NAMALWA (cell line): Measurements from ENCODE around the gene HMGN3.

Experiments used
- DNase-seq: peaks from one replicate; pipeline ENCODE4 v3.0.0-alpha.2; 2015; ENCODE audit warnings: low spot score

The HMGN3 gene

DNA sequence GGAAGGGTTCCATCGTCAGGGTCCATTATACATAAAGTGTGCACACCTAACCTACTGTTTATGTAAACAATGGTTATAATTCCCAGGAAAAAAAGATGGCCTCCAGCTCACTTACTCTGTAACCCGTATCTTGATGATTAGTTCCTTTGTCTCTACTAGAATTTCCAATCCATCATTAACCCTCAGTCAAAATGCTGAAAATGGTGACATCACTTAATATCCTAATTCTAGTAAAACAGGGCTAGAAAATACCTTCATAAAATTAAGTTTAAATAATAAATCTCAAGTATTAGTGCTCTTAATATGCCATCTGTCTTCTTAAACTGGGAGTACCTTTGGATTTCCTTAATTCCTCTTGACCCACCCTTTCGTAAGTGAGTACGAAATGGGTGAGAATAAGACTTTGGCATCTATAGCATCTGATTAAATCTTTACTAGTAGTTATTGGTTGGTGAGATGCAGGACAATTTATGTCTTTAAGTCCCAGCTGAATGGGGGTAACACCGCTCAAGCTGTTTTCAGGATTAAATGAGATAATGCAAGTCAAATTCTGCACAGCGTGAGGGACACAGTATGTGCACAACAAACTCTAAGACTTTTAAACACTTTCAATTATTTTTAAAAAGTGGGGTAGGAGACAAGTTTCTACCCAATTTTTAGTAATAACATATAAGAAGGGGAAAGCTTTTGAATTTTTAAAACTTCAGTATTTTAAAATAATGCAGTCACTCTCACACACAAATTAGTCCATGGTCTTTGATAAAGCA, 1.6 kb downstream of the HMGN3 start:
- DNase-seq = no peak

DNA sequence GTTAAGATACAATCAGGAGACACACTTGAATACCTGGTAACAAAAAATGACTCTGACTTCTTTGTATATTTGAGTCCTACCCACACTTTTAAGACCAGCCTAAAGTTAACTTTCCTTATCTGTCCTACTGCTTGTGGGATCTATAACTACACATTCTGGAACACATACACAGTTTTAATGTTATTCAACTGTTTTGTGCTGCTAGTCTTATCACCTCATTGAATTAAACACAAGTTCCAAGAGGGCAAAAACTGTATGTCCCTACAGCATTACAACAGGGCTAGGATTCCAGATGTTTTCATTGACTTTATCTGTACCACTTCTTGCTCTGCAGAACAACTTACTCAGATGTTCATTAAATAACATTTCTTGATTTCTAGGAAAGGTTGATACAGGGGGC, 2.8 kb downstream of the HMGN3 start:
- DNase-seq = peak; percentile 5

DNA sequence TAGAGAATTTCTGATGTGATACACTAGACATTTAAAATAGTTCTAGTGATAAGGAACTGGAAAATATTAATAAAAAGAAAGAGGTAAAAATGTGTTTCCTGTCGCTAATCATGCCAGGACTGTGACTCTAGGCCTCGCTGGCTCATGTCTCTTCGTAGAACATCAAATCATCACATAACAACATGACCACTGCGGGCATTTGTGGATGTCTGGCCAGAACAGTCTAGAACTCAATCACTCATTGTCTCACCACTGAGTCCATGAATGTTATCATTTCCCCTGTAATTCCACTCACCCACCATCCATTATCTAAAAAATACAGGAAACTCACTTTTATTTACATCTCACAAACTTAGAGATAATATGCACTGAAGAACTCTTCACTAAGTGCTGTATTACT, 3.4 kb downstream of the HMGN3 start:
- no peak for DNase-seq

DNA sequence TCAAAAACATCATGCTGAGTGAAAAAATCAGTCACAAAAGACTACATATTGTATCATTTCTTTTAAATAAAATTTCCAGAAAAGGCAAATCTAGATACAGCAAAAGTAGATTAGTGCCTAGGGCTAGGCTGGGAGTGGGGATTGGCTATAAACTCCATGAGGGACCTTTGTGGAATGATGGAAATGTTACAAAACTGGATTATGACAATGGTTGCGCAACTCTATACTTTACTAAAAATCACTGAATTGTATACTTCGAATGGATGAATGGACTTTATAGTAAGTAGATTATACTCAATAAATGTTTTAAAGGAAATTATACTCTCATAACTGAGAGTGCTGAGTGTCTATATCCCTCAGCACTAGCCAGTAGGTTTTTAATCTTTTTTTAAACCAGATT, 4.3 kb downstream of the HMGN3 start:
- DNase-seq = no peak

DNA sequence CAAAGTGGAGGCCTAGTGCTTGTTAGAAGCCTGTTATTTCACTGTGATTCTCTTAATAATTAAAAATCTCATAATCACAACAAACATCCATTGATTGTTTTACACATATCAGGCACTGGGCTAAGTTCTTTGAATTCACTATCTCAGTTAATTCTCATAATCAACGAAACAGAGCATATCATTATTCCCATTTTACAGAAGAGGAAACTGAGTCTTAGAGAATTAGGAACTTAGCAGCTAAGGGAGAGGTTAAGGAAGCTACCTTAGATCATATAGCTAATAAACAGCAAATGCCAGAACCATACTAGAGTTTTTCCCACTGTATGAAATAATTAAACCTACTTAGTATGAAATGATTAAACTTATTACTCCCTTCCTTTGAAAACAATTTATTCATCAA, 7.0 kb downstream of the HMGN3 start:
- DNase-seq = no peak

DNA sequence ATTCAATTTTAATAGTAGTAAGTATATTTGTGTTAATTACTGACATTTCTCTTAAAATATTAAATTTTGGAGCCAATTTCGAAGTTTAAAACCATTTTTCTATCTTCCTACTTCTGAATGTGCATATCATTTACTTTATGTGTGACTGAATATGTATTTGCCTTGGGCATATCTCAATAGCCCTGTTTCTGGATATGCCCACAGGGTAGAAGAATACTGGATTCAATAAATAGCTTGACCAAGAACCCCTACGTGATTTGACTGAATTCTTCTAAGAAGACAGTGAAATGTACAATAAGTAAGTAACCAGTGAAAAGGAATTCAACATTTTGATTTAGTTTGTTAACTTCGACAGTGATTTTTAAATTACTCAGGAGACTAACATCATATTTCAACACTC, 7.8 kb downstream of the HMGN3 start:
- DNase-seq = no peak

DNA sequence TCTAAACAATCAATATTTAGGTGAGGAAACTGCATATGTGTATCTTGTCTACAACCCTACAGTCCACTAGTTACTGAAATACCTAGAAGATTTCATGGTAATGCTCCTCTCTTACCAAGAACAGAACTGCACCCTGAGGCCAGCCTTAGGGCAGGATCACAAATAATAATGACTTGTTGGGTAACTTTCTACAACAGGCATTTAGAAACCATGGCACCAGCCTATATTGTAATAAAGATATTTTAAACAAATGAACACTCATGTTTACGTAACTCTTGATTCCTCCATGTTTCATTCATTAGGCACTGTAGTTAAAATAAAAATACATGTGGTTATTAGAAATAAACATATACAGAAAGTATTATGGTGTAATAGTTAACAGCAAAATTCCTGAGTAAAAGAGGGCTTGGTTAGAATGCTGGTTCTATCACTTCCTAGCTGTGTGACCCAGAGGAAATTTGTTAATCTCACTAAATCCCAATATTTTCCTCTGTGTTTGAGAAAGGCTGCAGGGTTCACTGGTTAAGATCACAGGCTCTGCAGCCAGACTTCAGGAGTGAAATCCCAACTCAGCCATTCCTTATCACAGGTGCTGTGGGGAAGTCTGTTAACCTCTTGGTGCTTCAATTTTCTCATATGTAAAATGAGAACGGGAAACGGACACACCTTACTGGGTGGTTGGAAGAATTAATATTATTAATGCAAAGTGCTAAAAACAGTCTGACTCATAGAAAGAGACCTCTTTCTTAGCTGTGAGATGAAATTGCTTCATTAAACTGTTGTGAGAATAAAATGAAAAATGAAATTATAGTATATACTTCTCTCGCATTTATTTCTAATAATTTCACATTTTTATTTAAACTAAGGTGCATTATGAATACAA, 8.5 kb downstream of the HMGN3 start:
- no peak for DNase-seq

DNA sequence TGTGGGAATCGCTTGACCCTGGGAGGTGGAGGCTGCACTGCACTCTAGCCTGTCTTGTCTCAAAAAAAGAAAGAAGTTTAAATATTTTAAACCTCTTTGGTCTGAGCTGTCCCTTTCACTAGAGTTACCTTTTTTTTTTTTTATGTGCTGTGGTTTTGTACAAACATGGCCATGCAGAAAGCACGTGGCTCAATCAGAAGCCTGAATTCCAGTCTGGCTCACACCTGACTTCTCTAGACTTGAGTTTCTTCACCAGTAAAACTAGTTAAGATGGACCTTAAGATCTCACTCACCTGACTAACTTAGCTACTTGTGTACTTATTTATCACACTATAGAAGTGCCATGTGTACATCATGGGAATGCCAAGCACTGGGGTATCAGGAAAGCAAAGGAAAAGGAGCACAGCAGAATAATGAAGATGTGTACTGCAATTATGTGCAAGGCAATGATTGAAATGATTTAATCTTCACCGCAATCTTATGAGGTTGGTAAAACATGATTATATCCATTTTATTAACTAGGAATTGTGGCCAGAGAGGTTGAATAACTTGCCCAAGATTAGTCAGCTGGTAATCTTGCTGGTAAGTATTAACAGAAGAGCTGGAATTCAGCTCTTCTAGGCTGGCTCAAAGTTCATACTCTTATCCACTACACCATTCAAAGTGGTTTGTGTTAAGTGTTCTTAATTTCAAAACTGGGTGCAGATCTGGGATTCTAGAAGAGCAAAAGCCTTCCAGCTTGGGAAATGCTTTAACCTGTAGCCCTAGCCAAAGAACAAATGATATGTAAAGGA, 10.7 kb downstream of the HMGN3 start:
- no peak for DNase-seq

DNA sequence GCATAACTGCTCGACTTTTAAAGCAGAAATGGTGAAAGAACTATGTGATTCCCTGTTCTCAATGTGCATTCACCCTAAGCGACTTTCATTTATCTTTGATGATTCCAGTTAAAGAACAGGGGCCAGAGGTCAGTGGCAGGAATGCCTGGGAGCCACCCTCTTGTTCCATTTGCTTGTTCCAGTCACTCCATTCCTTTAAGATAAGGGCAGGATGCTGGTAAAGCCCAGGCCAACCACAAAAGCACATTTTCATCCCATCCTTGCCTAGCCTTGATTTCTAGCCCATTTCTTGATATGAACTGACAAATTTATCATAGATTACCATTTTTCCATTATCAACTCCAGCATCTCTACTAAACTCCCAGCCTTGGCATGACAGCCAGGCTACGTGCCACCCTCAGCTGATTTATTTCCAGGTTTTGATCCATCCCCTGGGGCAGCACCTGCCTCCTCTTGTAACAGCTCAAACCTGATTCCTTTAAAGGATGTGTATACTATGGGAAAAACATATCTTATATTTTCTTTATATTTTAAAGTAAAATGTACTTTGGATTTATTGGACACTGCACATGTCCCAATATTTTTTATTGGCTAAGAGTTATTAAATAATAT, 19.2 kb downstream of the HMGN3 start:
- no peak for DNase-seq

DNA sequence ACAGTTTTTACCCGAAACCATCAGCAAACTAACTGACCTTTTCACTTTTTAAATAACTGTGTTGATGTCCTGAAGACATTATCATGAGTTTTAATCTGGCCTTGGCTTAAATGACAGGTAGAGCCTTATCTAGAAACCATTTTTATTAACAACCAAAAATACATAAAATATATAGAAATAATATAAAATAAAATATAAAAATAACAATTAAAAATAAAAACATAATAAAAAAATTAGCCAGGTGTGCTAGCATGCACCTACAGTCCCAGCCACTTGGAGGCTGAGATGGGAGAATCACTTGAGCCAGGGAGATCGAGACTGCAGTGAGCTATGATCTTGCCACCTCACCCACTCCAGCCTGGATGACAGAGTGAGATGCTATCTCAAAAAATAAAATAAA, 21.6 kb downstream of the HMGN3 start:
- DNase-seq = no peak

DNA sequence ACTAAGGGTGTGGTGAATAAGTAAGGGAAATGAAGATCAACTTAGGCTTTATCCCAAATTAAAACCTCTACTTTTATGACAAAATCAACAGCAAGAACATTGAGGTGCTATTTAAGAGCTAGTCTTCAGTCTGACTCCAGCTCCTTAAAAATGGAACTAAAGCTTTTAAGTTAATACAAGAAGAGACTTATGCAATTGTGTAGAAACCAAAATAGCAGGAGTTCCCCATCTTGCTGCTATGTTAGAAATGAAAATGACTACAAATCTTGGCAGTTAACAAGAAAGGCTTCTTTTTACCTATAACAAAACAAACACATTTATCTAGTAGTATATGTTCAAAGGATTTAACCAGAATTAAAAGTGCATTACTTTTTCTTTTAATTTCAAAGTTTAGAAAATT, 25.7 kb downstream of the HMGN3 start:
- no peak for DNase-seq

DNA sequence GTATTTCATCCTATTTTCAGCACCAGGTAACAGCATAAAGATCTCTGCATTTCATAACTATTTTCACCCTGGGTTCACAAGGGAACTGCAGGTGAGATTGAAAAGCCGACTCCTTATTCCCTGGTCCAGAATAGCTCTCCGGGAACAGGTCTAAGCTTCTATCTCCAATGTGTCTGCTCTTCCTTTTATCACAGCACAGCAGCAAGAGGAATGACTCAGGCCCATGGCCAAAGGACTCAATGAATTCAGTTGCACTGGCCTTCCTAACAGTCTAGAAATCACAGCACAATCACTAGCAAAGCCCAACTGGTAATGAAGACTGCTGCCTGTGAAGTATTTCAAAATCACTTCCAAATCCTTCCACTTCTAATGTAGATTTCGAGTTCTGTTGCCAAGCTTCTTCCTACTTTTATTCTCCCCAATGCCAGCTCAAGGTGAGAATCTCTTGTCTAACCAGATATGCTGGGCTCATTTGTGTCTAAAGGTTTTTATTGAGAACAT, 30.7 kb downstream of the HMGN3 start:
- DNase-seq = no peak

DNA sequence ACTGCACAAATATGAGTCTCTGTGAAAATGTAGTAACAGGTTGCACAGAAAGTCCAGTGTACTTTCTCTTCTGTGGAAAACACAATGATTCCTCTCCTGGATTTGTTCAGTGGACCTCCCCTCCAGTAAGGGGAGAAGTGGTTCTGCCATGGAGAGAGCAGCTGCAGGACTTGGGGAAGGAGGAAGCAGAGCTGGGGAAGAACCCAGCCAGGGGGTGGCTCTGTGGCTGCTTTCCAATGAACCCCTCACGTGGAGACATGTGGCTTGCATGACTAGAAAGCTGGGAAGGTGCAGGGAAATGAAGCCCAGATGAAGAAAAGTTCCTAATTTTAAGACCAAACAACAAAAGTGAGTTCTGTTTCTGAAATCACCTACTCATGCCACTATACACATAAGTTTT, 31.9 kb downstream of the HMGN3 start:
- DNase-seq = no peak

DNA sequence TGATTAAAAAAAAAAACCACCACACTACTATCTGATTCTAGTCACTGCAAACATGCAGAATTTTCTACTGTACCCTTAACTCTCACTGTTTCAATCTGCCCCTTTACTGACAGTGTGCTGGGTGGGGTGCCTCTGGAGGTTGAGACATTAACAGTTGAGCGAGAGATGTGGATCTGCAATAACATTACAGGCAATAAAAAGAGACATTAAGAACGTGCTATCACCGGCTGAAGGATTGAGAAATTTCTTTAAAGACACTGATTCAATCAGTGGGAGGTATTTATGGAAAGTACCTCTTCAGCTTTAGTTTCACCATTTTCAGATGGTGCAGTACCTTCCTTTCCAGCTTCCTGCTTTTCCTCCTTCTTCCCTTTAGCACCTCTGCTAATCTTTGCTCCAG, 32.5 kb downstream of the HMGN3 start:
- no peak for DNase-seq

DNA sequence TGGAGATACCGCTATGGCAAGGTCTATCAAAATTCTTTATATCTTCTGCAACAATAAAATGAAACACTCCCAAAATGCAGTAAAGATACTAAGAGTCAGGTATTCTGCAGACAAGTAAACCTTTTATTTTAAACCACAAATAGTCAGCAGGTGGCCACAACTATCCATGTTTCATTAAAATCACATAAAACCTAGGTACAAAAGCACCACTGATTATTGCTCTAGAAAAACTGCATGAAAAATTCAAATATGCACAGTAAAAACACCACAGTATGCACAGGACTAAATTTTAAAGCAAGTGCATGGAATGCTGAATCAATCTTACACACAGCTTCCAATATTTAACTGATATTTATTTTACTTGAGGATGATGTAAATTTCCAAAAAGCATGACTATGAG, 33.3 kb downstream of the HMGN3 start:
- no peak for DNase-seq

DNA sequence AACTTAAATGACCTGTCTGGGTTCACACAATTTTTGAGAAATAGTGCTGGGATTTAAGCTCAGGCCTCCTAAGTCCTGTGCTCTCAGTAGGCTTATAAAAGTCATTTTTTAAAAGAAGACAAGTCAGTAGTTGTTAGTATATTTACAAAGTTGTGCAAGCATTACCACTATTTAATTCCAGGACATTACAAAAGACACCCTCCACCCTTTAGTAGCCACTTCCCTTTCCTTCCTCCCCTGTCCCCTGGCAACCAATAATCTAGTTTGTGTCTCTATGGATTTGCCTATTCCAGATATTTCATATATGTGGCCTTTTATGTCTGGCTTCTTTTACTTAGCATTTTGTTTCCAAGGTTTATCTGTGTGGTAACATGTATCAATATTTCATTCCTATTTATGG, 37.6 kb downstream of the HMGN3 start:
- no peak for DNase-seq

DNA sequence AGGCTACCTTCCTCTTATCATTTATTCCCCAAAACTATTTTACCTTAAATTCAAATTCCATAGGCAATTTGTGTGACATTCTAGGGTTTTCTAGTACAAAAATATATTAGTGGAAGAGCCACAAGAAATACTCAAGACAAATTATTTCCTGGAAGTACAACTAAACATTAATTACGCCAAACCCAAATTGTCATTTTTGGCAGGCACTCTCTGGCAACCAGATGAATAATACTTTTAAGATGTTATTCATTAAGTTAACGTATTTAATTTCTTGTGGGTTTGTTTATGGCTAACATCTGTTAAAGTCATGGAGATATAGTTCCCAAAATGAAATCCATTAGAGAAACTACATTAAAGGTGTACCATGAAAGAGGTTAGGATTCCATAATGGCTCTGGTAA, 40.5 kb downstream of the HMGN3 start:
- no peak for DNase-seq

DNA sequence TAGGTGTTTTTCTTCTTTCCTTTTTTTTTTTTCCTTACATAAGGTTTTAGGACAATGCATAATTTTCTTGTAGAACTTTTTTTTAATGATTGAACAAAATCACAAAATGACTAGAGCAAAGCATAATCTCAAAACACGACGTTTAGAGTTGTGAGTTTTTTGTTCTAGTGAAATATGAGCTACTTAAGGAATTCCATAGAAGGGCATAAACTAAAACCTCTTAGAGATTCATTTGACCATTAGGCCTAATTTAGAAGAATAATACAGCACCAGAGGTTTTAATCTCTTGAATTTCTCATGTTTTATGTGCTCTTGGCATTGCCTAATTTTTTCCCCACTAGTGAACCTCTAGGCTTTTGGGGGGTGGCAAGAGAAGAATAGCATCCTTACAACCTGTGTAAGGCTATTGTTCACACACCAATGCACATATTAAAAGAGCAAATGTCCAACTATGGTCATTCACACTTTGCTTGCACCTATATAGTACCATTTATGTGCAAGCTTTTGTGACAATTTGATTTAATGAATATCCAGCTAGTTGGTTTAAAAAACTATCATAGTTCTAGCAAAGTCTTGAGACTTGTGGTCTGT, 44.6 kb downstream of the HMGN3 start:
- no peak for DNase-seq

DNA sequence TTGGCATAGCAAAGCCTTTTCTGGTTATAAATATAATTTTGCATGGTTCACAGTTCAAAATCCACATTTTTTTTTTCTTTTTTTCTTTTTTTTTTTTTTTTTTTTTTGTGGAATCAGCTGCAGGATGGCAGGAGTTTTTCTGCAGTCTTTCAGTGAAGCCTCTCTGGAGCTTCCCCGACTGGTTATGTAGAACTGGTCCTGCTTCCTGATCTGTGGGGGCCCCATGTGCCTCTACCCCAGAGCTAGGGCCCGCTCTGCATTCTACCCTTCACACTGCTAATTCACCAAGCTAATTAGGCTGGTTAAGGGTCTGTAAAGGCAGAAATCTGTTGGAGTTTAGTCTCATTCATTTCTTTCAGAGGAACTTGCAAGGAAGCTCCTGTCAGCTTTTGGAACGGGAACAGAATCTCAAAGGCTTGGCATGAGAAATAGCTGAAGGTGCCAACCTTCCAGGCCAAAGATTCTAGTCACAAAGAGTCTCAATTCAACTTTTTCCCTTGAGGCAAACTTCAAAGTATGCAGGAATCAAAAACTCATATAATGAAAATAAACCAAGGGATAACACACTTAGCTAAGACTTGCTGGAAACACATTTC, 45.5 kb downstream of the HMGN3 start:
- DNase-seq = no peak

DNA sequence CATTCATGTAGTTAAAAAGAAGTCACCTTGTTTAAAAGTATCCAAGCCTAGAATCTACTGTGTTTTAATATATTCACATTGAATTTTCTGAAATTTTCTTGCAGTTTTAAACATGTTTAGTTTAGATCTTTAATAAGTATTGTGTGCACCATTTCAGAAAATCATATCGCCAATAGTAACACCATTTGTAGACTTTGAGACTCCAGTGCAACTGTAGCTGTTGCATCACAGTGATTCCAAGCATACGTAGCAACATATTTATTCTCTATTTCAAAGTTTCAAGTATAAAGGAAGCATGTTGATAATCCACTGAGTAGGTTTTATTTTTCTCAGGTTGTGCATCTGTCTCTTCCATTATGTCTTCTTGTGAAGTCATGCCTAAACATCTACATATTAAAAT, 46.4 kb downstream of the HMGN3 start:
- no peak for DNase-seq

DNA sequence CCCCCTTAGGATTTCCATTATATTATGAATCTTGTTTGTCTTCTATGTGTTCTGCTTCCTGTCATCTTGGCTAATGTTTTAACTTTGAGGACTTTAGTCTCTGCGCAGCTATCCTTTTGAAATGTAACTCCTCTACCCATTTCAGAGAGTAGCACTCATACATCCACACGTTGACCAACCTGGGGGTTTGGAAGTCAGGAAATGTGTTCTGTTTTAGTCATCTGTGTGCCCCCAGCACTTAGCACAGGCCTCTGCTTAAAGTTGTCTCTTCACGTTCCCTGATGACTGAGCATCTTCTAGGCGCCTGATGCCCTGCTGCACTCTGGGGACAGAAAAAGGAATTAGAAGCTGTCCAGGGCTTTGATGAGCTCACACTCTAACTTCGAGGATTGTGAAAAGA, 47.9 kb downstream of the HMGN3 start:
- no peak for DNase-seq
